ENCODE data around the gene KBTBD4.
A peak's percentile ranks its signal among the peaks of the same experiment; 100 is the strongest.

Gene KBTBD4

DNA sequence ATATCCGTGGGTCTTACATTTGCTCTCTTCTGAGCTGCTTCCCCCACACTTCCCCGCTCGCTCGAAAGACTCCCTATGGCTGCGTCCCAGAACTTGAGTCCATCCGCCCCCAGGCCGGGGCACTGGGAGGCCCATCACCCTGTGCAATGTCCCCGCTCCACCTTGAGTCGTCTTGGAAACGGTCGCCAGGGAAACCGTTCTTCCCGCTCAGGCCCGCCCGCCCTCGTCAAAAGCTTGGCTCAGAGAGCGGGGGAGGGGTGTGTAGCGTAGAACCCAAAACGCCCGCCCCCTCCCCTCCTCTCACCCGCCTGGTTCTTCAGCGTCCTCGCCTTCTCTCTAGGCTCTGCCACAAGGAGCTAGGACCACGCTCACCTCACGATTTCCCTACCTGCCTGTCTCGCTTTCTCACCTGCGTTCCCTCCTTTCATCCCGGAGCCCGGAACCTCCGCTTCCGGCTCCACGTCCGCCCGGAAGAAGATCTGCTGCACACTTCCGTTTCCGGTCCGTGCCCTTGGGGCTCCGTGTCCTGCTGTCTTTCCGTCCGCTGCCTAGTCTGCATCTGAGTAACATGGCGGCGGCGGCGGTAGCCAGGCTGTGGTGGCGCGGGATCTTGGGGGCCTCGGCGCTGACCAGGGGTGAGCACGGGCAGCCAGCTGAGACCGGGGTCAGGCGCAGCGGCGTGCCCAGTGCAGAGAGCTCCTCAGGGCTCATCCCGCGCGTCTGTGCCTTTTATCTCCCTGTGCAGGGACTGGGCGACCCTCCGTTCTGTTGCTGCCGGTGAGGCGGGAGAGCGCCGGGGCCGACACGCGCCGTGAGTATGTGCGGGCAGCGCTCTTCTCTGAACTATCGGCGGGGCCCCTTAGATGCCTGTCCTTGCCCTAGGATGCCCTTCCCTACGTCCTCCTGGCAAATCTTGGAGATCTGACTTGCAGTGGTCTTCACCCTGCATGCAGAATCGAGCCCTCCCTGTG, at the start of gene KBTBD4, which contains the start of gene NDUFS3:
Gene KBTBD4, minus strand, starts transcription at position 447 of the 971 bp plus-strand sequence. Its CDS starts 19 bp downstream, at position 428.
Gene NDUFS3, plus strand, starts transcription at position 551 of the 971 bp plus-strand sequence. Its CDS starts 18 bp downstream, at position 569.
- peak in 57 of 58 donors; percentile 57 to 95 (median 88) for DNase-seq

DNA sequence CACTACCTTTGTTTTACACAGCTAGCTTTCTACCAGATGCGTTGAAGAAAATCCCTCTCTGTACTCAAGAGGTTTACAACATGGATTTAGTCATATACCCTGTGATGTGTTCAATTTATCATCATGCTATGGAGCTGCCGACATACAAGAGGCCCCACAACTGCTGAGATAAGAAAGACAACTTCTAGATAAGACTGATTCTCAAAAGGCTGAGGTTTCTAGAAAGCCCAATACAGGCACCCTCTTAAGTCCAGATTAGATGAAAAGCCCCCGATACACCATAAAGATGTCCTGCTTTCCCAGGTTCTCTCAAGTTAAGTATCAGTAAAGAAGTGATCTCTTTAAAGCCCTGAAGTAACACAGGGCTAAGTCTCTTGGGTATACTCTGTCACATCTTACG, 49.3 kb upstream of the KBTBD4 start:
- no peak for DNase-seq

DNA sequence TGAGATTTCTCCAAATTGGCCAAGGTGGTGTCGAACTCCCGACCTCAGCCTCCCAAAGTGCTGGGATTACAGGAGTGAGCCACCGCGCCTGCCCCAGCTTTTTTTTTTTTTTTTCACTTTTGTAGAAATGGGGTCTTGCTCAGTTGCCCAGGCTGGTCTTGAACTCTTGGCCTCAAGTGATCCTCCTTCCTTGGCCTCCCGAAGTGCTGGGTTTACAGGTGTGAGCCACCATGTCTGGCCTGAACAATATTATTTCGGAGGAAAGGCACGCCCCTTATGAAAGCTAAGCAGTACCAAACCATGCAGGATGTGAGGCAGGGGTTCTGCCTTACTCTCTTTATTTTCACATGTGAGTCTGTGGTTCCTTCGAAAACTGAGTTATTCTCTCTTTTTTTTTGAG, 47.5 kb upstream of the KBTBD4 start:
- DNase-seq: no peak

GRCh38 chr11:47620836-47621378, 42.1 kb upstream of the KBTBD4 start:
- no peak for DNase-seq

GRCh38 chr11:47617417-47617809, 38.6 kb upstream of the KBTBD4 start:
- no peak for DNase-seq

DNA sequence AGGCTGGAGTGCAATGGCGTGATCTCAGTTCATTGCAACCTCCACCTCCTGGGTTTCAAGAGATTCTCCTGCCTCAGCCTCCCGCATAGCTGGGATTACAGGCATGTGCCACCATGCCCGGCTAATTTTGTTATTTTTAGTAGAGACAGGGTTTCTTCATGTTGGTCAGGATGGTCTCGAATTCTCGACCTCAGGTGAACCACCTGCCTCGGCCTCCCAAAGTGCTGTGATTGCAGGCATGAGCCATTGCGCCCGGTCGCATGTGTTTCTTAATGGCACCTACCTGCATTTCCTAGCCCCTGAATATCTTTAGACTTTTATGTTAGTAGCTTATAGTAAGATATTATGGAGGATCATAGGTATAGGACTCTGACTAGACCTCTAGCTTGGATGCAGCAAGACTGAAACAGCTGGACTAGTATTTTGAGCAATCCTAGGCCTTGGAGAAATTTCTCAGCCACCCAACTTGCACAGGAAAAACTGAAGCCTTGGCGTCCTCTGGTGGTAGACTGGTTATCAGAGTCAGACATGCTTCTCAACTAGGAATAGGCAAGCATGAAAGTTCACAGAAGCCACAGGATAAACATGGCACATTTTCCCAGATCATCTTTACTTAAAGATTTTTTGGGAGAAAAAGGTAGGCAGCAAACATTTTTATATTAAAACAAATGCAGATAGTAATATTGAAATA, 38.1 kb upstream of the KBTBD4 start:
- peak in 25 of 58 donors; percentile 19 to 83 (median 44) for DNase-seq

DNA sequence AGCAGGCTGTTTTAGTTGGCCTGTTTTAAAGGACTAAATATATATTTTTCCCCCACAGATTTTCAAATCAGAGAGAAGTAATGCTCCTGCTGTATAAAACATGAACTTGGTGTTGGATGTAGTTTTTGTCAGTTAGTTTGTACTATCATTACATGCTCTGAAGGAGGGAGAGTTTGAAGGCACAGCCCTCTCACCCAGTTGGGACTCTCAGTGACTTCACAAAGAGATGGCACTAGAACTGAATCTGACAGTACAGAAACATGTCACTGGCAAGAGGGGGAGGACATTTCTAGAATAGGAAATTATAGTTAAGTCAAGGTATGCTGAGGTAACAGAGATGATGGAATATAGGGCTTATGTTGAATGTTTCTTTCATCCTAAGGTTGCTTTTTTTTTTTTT, 36.5 kb upstream of the KBTBD4 start:
- DNase-seq: no peak

DNA sequence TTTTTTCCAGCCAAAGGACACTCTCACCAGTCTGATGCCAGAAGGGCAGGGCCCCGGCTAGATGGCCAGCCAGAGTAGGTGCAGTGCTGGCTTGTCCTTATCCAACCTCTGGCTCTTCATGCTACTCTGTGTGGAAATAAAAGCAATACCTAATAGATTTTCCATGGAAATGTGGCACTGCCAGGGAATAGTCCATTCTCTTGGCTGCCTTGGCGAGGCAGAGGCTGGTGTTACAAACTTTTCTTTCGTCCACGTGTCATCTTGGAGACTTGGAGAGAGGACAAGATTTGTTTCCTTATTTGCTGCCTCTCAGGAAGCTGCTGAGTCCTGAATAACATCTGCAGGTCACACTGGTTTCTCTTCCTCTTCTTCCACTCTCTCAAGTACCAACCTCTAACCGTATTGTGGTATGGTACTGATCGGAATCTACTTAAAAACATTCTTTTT, 32.6 kb upstream of the KBTBD4 start:
- peak in 4 of 58 donors; percentile 29 to 45 (median 38) for DNase-seq

GRCh38 chr11:47609675-47610074, 30.9 kb upstream of the KBTBD4 start:
- DNase-seq: peak in 2 of 58 donors; percentile 21 to 64

DNA sequence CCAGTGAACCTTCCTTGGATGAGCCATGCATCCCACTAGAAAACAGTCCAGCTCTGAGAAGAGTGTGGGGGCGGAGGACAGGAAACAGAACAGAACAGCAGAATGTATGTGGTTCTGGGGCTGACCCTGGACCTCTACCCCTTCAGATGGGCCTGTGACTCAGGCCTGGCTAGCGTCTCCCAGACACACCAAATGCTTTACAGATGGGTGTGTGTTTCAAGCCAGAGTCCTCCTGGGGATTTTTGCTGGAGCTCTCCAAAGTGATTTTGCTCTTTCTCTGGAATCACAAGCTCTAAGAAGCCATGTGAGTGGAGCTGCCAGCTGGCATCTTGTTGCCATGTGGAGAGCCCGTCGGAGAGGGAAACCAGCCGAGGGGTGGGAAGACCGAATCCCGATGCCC, 28.6 kb upstream of the KBTBD4 start:
- peak in 21 of 58 donors; percentile 23 to 77 (median 46) for DNase-seq

- no peak for DNase-seq
Measured at GRCh38 chr11:47606731-47607130, 28.0 kb upstream of the KBTBD4 start.

GRCh38 chr11:47605921-47606320, 27.2 kb upstream of the KBTBD4 start:
- no peak for DNase-seq

- DNase-seq: no peak
Measured at GRCh38 chr11:47603295-47603694, 24.5 kb upstream of the KBTBD4 start.

DNA sequence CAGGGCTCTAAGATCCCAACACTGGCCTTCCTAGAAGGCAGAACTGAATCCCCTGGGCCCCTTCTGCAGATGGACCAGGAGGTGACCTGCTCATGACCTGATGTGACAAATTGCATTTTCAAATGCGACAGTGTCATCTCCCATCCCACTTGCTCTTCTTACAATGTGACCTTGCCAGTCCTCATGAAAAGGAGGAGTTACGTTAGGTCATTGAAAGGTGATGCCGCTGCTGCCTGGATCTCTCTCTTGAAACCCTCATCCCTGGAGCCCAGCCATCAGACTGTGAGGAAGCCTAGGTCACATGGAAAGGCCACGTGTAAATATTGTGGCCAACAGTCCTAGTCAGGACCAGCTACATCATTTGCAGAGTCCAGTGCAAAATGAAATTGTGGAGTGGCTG, 21.1 kb upstream of the KBTBD4 start:
- no peak for DNase-seq

GRCh38 chr11:47595967-47596366, 17.2 kb upstream of the KBTBD4 start:
- no peak for DNase-seq

GRCh38 chr11:47595029-47595428, 16.3 kb upstream of the KBTBD4 start:
- DNase-seq: peak in 2 of 58 donors; percentile 19 to 34

- no peak for DNase-seq
Measured at GRCh38 chr11:47593934-47594855, 15.4 kb upstream of the KBTBD4 start, which contains the start of gene C1QTNF4. TSS of gene C1QTNF4 (minus strand) at chr11:47594411. CDS start at chr11:47590810, 3,601 bp downstream.

GRCh38 chr11:47593492-47593933, 14.7 kb upstream of the KBTBD4 start:
- DNase-seq: peak in 1 of 58 donors; percentile 17

GRCh38 chr11:47592970-47593369, 14.2 kb upstream of the KBTBD4 start:
- DNase-seq: no peak

DNA sequence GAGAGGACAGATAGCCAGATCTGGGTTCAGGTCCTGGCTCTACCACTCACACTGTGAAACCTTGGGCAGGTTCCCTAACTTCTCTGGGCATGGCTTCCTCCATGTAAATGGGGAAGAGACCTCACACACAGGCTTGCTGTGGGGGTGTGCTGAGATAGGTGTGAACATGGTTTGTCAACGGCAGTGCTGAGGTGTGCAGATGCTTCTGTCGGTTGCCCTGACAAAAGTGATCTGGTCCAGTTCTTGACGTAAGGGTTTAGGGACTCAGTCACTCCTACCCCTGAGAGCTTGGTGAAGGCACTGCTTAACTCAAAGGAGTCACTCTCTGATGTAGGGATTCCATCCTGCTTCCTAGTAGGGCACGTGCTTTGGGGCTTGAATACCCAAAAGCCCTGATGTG, 13.5 kb upstream of the KBTBD4 start:
- DNase-seq: peak in 1 of 58 donors; percentile 48

Data from anterior cingulate cortex (tissue), 58 donors.